SKM-1 (cell line): ENCODE measurements around the gene TSPAN4.

Experiments
- DNase-seq: peaks from one replicate; lab custom pipeline; 2025; ENCODE audit not compliant: unreplicated experiment; lab: John Stamatoyannopoulos, UW

Gene TSPAN4

GRCh38 chr11:821512-822371 is 20.9 kb upstream of the TSPAN4 start:
- no peak for DNase-seq

- DNase-seq, result no peak
Measured at GRCh38 chr11:823441-824291, 19.0 kb upstream of the TSPAN4 start.

GRCh38 chr11:824292-824880 is 18.3 kb upstream of the TSPAN4 start:
- no peak for DNase-seq

GRCh38 chr11:824942-825341 is 17.7 kb upstream of the TSPAN4 start:
- no peak for DNase-seq

DNA sequence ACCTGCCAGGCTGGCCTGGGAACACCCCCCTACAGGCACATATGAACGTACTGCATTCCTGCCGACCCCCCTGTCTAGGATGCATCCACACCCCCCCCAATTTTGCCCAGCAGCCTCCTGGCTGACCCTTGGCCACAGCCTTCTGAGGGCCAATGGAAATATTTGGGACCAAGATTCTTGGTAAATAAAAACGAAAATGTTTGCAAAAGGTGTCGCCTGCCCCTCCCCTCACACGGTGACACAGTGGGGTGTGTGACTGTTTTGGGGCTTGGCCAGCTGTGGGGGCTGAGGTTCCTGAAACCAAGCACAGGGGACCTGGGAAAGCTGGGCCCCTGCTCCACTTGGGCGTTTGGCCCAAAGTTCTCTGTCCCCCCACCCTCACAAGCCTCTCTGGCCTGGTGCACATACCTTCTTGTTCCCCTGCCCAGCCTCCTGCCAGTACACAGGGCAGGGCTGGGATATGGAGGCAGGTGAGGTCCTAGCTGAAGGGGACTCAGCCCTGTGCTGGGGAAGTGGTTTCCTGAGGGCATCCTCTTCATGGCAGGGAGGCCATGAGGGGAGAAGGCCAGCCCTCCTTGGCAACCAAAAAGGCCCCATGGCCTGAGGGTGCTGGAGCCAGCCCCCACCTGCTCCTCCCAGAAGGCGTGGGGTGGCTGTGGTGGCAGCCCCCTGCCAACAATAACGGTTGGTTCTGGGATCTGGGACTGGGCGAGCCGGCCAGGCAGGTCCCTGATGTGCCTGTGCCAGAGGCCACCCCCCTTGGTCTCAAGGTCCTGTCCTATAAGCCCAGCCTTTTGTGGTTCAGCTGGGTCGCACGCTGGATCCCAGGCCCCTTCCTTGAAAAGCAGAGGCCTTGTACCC is 17.1 kb upstream of the TSPAN4 start:
- no peak for DNase-seq

DNA sequence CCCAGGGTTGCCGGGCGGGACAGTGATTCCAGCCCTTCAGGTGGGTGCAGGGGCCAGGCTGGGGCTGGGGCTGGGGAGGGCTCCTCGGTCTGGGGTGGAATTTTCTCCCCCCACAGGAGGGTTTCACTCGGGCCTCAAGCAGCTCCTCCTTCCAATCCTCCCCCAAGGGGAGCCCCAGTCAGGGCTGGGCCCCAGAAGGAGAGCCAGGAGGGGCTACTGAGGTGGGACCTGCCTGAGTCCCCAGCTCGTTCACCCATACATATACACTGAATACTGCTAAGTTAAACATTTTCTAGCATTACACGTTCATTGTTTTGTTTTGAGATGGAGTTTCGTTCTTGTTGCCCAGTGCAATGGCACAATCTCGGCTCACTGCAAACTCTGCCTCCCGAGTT is 16.4 kb upstream of the TSPAN4 start:
- DNase-seq, result no peak

GRCh38 chr11:826836-827145 is 15.9 kb upstream of the TSPAN4 start:
- no peak for DNase-seq

- no peak for DNase-seq
Measured at GRCh38 chr11:827146-827896, 15.3 kb upstream of the TSPAN4 start.

DNA sequence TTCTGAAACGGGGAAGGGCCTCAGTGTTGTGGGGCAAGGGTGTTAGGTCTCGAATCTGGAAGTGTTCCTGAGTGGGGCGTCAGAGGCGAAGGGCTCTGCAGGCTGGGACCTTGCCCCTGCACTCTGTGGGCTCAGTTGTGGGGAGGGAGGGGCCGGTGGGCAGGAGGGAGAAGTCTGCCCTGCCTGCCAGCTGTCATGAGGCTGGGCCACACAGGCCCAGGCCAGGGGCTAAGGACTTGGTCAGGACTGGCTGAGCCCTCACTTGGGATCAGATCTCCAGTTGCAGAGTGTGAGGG is 14.8 kb upstream of the TSPAN4 start, which contains the start of gene CRACR2B:
Gene CRACR2B (plus strand): TSS at position 23 of the 296 bp plus-strand sequence. CDS start 689 bp downstream, outside the sequence.
- DNase-seq, result no peak

- no peak for DNase-seq
Measured at GRCh38 chr11:828506-829175, 14.0 kb upstream of the TSPAN4 start.

GRCh38 chr11:829176-829846 is 13.3 kb upstream of the TSPAN4 start:
- DNase-seq, result no peak

DNA sequence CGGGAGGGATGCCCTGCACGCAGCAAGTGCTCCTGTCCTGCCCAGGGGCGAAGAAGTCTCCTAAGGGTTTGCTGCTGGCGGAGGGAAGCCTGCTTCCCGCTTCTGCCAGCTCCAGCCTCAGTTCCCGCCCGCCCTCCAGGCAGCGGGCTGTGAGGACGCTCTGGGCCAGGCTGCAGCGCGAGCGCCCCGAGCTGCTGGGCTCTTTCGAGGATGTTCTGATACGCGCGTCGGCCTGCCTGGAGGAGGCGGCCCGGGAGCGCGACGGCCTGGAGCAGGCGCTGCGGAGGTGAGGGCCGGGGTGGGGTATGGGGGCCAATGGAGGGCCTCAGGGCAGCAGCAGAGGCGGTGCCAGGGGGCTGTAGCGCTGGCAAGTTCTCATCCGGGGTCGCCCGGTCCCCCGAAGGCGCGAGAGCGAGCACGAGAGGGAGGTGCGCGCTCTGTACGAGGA is 12.8 kb upstream of the TSPAN4 start:
- no peak for DNase-seq

GRCh38 chr11:830295-831117 is 12.1 kb upstream of the TSPAN4 start:
- no peak for DNase-seq

- DNase-seq, result no peak
Measured at GRCh38 chr11:831118-831864, 11.4 kb upstream of the TSPAN4 start.

GRCh38 chr11:831961-832528 is 10.6 kb upstream of the TSPAN4 start:
- DNase-seq, result no peak

DNA sequence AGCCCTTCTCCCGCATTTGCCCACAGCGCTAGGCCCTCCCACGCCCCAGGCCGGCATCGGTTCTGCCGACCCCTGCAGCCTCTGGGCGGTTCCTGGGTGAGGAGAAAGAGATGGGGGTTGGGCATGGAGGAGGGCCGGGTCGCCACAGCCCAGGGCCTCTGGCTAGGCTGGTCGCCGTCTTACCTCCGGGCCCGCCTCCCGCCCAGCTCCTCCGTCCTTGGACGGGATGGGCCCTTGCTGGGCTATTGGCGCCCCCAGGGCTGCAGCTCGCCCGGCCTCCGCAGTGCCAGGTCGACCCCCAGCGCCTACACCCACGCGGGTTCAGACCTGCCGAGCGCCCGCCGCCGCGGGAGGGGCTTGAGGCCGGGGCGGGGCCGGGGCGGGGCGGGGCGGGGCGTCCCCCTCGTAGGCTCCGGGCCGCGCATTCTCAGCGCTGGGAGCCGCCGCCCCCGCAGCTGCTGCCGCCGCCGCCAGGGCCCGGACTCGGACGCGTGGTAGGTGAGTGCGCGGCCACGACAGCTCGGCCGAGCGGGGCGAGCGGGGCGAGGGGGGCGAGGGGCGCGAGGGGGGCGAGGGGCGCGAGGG is 10.0 kb upstream of the TSPAN4 start, which contains the start of gene CD151:
Gene CD151 (plus strand): TSS at position 424 of the 585 bp plus-strand sequence. CDS start 3,118 bp downstream, outside the sequence.
- no peak for DNase-seq
